H9 (cell line): ENCODE data around the gene ZNF521. TPM values are rescaled to one million over a fixed set of nuclear protein-coding genes. Genes with fewer than 3 reads are reported as not detected.

ENCODE experiments used
- DNase-seq: peaks from one replicate; pipeline ENCODE4 v3.0.0-alpha.2; 2017
- H2AFZ ChIP-seq: one replicate; pipeline ENCODE4 v1.6.1; 2013; ENCODE audit warnings: mild to moderate bottlenecking, low read length, control low read depth, moderate library complexity
- H2AK5ac ChIP-seq: 2 replicates; pipeline ENCODE4 v1.6.1; 2013; ENCODE audit warnings: low read length, control low read depth, mixed read lengths; ENCODE audit not compliant: insufficient read length
- H2BK120ac ChIP-seq: one replicate; pipeline ENCODE4 v1.6.1; 2013; ENCODE audit warnings: low read depth, mild to moderate bottlenecking, low read length, control low read depth, inconsistent platforms; ENCODE audit not compliant: poor library complexity, severe bottlenecking
- H2BK12ac ChIP-seq: 2 replicates; pipeline ENCODE4 v1.6.1; 2013; ENCODE audit warnings: low read length, control low read depth, mixed read lengths, low read depth; ENCODE audit not compliant: insufficient read length
- H2BK15ac ChIP-seq: 2 replicates; pipeline ENCODE4 v1.6.1; 2013; ENCODE audit warnings: low read depth, low read length, control low read depth
- H2BK20ac ChIP-seq: one replicate; pipeline ENCODE4 v1.6.1; 2013; ENCODE audit warnings: low read depth, mild to moderate bottlenecking, low read length, control low read depth, inconsistent platforms; ENCODE audit not compliant: poor library complexity, severe bottlenecking
- H2BK5ac ChIP-seq: 2 replicates; pipeline ENCODE4 v1.6.1; 2013; ENCODE audit warnings: low read length, control low read depth, mixed read lengths; ENCODE audit not compliant: insufficient read length
- H3K14ac ChIP-seq: 2 replicates; pipeline ENCODE4 v1.6.1; 2013; ENCODE audit warnings: low read length, control low read depth; ENCODE audit not compliant: insufficient read depth
- H3K18ac ChIP-seq: 2 replicates; pipeline ENCODE4 v1.6.1; 2013; ENCODE audit warnings: low read depth, mild to moderate bottlenecking, mixed read lengths, low read length, control low read depth; ENCODE audit not compliant: insufficient read length
- H3K23ac ChIP-seq: 2 replicates; pipeline ENCODE4 v1.6.1; 2013; ENCODE audit warnings: low read length, control low read depth, mixed read lengths, low read depth; ENCODE audit not compliant: insufficient read length
- H3K23me2 ChIP-seq: 2 replicates; pipeline ENCODE4 v1.6.1; 2013; ENCODE audit warnings: low read depth, mild to moderate bottlenecking, mixed read lengths, low read length, control low read depth; ENCODE audit not compliant: insufficient read length, poor library complexity, severe bottlenecking
- H3K27ac ChIP-seq: 2 replicates; pipeline ENCODE4 v1.5.1; 2013; ENCODE audit warnings: low read length, control low read depth, mixed read lengths, low read depth; ENCODE audit not compliant: insufficient read length
- H3K27me3 ChIP-seq: 2 replicates; pipeline ENCODE4 v1.6.1; 2013; ENCODE audit warnings: low read length, control low read depth, inconsistent platforms; ENCODE audit not compliant: insufficient read depth
- H3K4ac ChIP-seq: 2 replicates; pipeline ENCODE4 v1.6.1; 2013; ENCODE audit warnings: low read depth, mild to moderate bottlenecking, control low read depth, inconsistent platforms, low read length, moderate library complexity
- H3K4me1 ChIP-seq: 2 replicates; pipeline ENCODE4 v1.6.1; 2013; ENCODE audit warnings: low read length, control low read depth, inconsistent platforms; ENCODE audit not compliant: insufficient read depth
- H3K4me2 ChIP-seq: 2 replicates; pipeline ENCODE4 v1.6.1; 2013; ENCODE audit warnings: low read length, control low read depth, mixed read lengths; ENCODE audit not compliant: insufficient read length, insufficient read depth
- H3K56ac ChIP-seq: 2 replicates; pipeline ENCODE4 v1.6.1; 2013; ENCODE audit warnings: low read depth, mild to moderate bottlenecking, mixed read lengths, low read length, control low read depth; ENCODE audit not compliant: insufficient read length
- H3K79me1 ChIP-seq: 2 replicates; pipeline ENCODE4 v1.6.1; 2013; ENCODE audit warnings: low read depth, mild to moderate bottlenecking, moderate library complexity, low read length, control low read depth, inconsistent platforms; ENCODE audit not compliant: insufficient read depth, poor library complexity, severe bottlenecking
- H3K79me2 ChIP-seq: 2 replicates; pipeline ENCODE4 v1.6.1; 2013; ENCODE audit warnings: low read length, control low read depth, inconsistent platforms; ENCODE audit not compliant: insufficient read depth
- H3K9ac ChIP-seq: 2 replicates; pipeline ENCODE4 v1.6.1; 2013; ENCODE audit warnings: low read length, control low read depth, mixed read lengths; ENCODE audit not compliant: insufficient read length; ENCODE audit errors: extremely low read depth
- H3K9me3 ChIP-seq: one replicate; pipeline ENCODE4 v1.6.1; 2013; ENCODE audit warnings: low read depth, low read length, inconsistent platforms; ENCODE audit not compliant: control insufficient read depth
- H3T11ph ChIP-seq: one replicate; pipeline ENCODE4 v1.6.1; 2013; ENCODE audit warnings: mild to moderate bottlenecking, low read length, control low read depth, inconsistent platforms
- H4K20me1 ChIP-seq: one replicate; pipeline ENCODE4 v1.6.1; 2013; ENCODE audit not compliant: control insufficient read depth, insufficient read length, insufficient read depth
- H4K5ac ChIP-seq: 2 replicates; pipeline ENCODE4 v1.6.1; 2013; ENCODE audit warnings: low read depth, mild to moderate bottlenecking, mixed read lengths, low read length, control low read depth; ENCODE audit not compliant: insufficient read length
- H4K8ac ChIP-seq: replicated peaks from 2 replicates; pipeline ENCODE4 v1.6.1; 2013; ENCODE audit warnings: low read length, control low read depth, mixed read lengths, low read depth; ENCODE audit not compliant: insufficient read length
- H4K91ac ChIP-seq: 2 replicates; pipeline ENCODE4 v1.6.1; 2013; ENCODE audit warnings: low read depth, mild to moderate bottlenecking, moderate library complexity, mixed read lengths, low read length, control low read depth; ENCODE audit not compliant: insufficient read length
- H3K27ac Mint-ChIP-seq, 3 experiments: 2 replicates in 2 of 3; 3 replicates in 1 of 3; pipeline ENCODE4 v1.8.0; 2020 to 2021; ENCODE audit warnings: mixed read lengths in 3 of 3, mild to moderate bottlenecking in 1 of 3, moderate library complexity in 1 of 3
- H3K27me3 Mint-ChIP-seq: 2 replicates; pipeline ENCODE4 v1.8.0; 2021; ENCODE audit warnings: low read depth, mild to moderate bottlenecking, moderate library complexity, mixed read lengths
- H3K36me3 Mint-ChIP-seq, 3 experiments: 2 replicates in 2 of 3; 3 replicates in 1 of 3; pipeline ENCODE4 v1.8.0; 2020 to 2021; ENCODE audit warnings: low read depth in 3 of 3, mixed read lengths in 3 of 3; ENCODE audit not compliant: insufficient read depth in 1 of 3
- H3K4me1 Mint-ChIP-seq, 2 experiments: 2 replicates each; pipeline ENCODE4 v1.8.0; 2020; ENCODE audit warnings: mixed read lengths in 2 of 2
- H3K4me3 Mint-ChIP-seq, 2 experiments: 2 replicates in 1 of 2; 3 replicates in 1 of 2; pipeline ENCODE4 v1.8.0; 2020 to 2021; ENCODE audit warnings: mild to moderate bottlenecking in 2 of 2, mixed read lengths in 2 of 2, moderate library complexity in 1 of 2
- H3K9me3 Mint-ChIP-seq, 2 experiments: 2 replicates in 1 of 2; 3 replicates in 1 of 2; pipeline ENCODE4 v1.8.0; 2020; ENCODE audit warnings: mild to moderate bottlenecking in 2 of 2, mixed read lengths in 2 of 2, moderate library complexity in 1 of 2
- CTCF ChIP-seq: fragments of 200-600 bp; sonication (generic); conservative IDR thresholded peaks from 3 replicates; pipeline ENCODE4 v1.8.0; 2021; ENCODE audit warnings: antibody characterized with exemption, mild to moderate bottlenecking
- WGBS: extraction: QIAGEN DNeasy Blood & Tissue Kit; methylation state at CpG from one replicate; pipeline ENCODE4 v1.1.7; 2013; ENCODE audit warnings: missing lambda C conversion rate, low lambda C conversion rate, mixed read lengths; ENCODE audit not compliant: insufficient read length; ENCODE audit errors: extremely low coverage; 5-methylcytosine and 5-hydroxymethylcytosine counted together
- total RNA-seq: library from RNA; stranded (reverse); gene quantifications from 2 replicates; pipeline ENCODE4 v1.2.1, GENCODE V29; 2021

Gene ZNF521
- total RNA-seq, 1 experiment from 2014 or later, result 3.3 TPM

GRCh38 chr18:25075783-25076182, 276.2 kb downstream of the ZNF521 start:
- Histone ChIP-seq H2BK15ac (no peak overlapping the region), H2BK20ac (no peak overlapping the region), H3T11ph (no peak overlapping the region), H2AK5ac (no peak overlapping the region), H3K4me2 (no peak overlapping the region), H4K5ac (no peak overlapping the region), H3K4ac (no peak overlapping the region), H3K56ac (no peak overlapping the region), H3K9me3 (no peaks in the 10 kb centered on the region), H2BK12ac (no peak overlapping the region), H4K8ac (no peak overlapping the region), H3K23me2 (no peaks in the 10 kb centered on the region), H3K23ac (no peak overlapping the region), H3K4me1 (peaks cover 7% of the 10 kb centered on the region), H4K20me1 (no peaks in the 10 kb centered on the region), H2BK5ac (no peak overlapping the region), H3K18ac (no peak overlapping the region), H3K14ac (no peak overlapping the region), H3K79me1 (no peaks in the 10 kb centered on the region), H2AFZ (no peak overlapping the region), H3K9ac (no peak overlapping the region), H4K91ac (no peak overlapping the region), H3K27me3 (no peaks in the 10 kb centered on the region), H2BK120ac (no peak overlapping the region), H3K79me2 (no peaks in the 10 kb centered on the region), H3K27ac (no peak overlapping the region)
- H3K9me3 Mint-ChIP-seq, result no peaks in the 10 kb centered on the region
- H3K27ac Mint-ChIP-seq, result no peak overlapping the region
- WGBS, result no CpG with 5 or more reads among the region's 3 CpGs
- peaks cover 3% of the 10 kb centered on the region for H3K27me3 Mint-ChIP-seq
- TF ChIP-seq CTCF, result no peak
- H3K4me3 Mint-ChIP-seq, result no peak overlapping the region
- no peaks in the 10 kb centered on the region for H3K36me3 Mint-ChIP-seq
- H3K4me1 Mint-ChIP-seq, result peaks cover 47 to 76% of the 10 kb centered on the region in 2 experiments
- DNase-seq, result no peak
